PC-9 (cell line): ENCODE data around the gene PRICKLE4. TPM values are rescaled to one million over a fixed set of nuclear protein-coding genes. Genes with fewer than 3 reads are reported as not detected.

Experiments used
- BruUV-seq: library from RNA; stranded (reverse); fragments of 400-500 nt; replicated peaks from 2 replicates; lab custom pipeline; 2021; lab: Mats Ljungman, UMichigan
- CTCF ChIA-PET: fragments of 300-600 bp; sonication (Branson Sonifier 250); formaldehyde crosslinking; loops from one replicate; lab custom pipeline; 2022; ENCODE audit warnings: antibody characterized with exemption; lab: Charles Lee
- POLR2A ChIA-PET: fragments of 300-600 bp; sonication (Branson Sonifier 250); formaldehyde crosslinking; loops from one replicate; lab custom pipeline; 2022; ENCODE audit warnings: antibody characterized with exemption; ENCODE audit not compliant: unreplicated experiment; lab: Charles Lee
- DNase-seq, 2 experiments: peaks; one replicate each; pipeline versions ENCODE4 v3.0.0 to v3.0.0-alpha.2; 2015 to 2022; ENCODE audit warnings: mixed read lengths in 1 of 2
- H2AFZ ChIP-seq: fragments of 200-600 bp; sonication (generic); 2 replicates; pipeline ENCODE4 v1.8.1; 2017; ENCODE audit warnings: antibody characterized with exemption
- H3F3A ChIP-seq: fragments of 200-600 bp; sonication (generic); 2 replicates; pipeline ENCODE4 v1.8.1; 2017; ENCODE audit warnings: antibody characterized with exemption, mild to moderate bottlenecking, low read depth; ENCODE audit not compliant: insufficient read depth
- H3K27ac ChIP-seq: fragments of 200-600 bp; sonication (generic); 2 replicates; pipeline ENCODE4 v1.6.1; 2016; ENCODE audit warnings: mixed run types
- H3K27me3 ChIP-seq: fragments of 200-600 bp; sonication (generic); 2 replicates; pipeline ENCODE4 v1.6.1; 2016; ENCODE audit warnings: low read depth, mixed run types; ENCODE audit not compliant: insufficient read depth
- H3K36me3 ChIP-seq: fragments of 200-600 bp; sonication (generic); 2 replicates; pipeline ENCODE4 v1.6.1; 2016; ENCODE audit warnings: low read depth, mixed run types
- H3K4me1 ChIP-seq: fragments of 200-600 bp; sonication (generic); replicated peaks from 2 replicates; pipeline ENCODE4 v1.6.1; 2016; ENCODE audit warnings: mixed run types; ENCODE audit not compliant: insufficient read depth
- H3K4me2 ChIP-seq: fragments of 200-600 bp; sonication (generic); 2 replicates; pipeline ENCODE4 v1.6.1; 2017; ENCODE audit warnings: mixed run types
- H3K4me3 ChIP-seq: fragments of 200-600 bp; sonication (generic); 2 replicates; pipeline ENCODE4 v1.6.1; 2016; ENCODE audit warnings: mixed run types
- H3K79me2 ChIP-seq: fragments of 200-600 bp; sonication (generic); 2 replicates; pipeline ENCODE4 v1.6.1; 2017; ENCODE audit warnings: low read depth, mixed run types
- H3K9me2 ChIP-seq: fragments of 200-600 bp; sonication (generic); 2 replicates; pipeline ENCODE4 v1.8.1; 2017; ENCODE audit warnings: mild to moderate bottlenecking; ENCODE audit not compliant: insufficient read depth
- H3K9me3 ChIP-seq: fragments of 200-600 bp; sonication (generic); 2 replicates; pipeline ENCODE4 v1.8.1; 2016; ENCODE audit warnings: low read depth; ENCODE audit not compliant: insufficient read depth
- H4K20me1 ChIP-seq: fragments of 200-600 bp; sonication (generic); 2 replicates; pipeline ENCODE4 v1.8.1; 2017; ENCODE audit not compliant: insufficient read depth
- EZH2 ChIP-seq: fragments of 200-600 bp; sonication (generic); IDR thresholded peaks from 2 replicates; pipeline ENCODE4 v1.8.0; 2017; ENCODE audit warnings: antibody characterized with exemption, low read depth
- intact Hi-C: fragments of 100-400 bp; cut with micrococcal nuclease; formaldehyde crosslinking; loops from one replicate; pipeline ENCODE4 v1.10.0; 2022; ENCODE audit not compliant: unreplicated experiment
- total RNA-seq: library from RNA; stranded (reverse); gene quantifications from 2 replicates; pipeline ENCODE4 v1.2.3, GENCODE V29; 2021
- TF ChIP-seq, protein P1 (sequence below): fragments of 200-600 bp; sonication (generic); conservative IDR thresholded peaks from 2 replicates; pipeline ENCODE4 v1.6.1; 2017; ENCODE audit warnings: mixed run types, antibody characterized with exemption, mild to moderate bottlenecking, moderate library complexity

The PRICKLE4 gene
- total RNA-seq, 1 experiment from 2014 or later, result 9.2 TPM

DNA sequence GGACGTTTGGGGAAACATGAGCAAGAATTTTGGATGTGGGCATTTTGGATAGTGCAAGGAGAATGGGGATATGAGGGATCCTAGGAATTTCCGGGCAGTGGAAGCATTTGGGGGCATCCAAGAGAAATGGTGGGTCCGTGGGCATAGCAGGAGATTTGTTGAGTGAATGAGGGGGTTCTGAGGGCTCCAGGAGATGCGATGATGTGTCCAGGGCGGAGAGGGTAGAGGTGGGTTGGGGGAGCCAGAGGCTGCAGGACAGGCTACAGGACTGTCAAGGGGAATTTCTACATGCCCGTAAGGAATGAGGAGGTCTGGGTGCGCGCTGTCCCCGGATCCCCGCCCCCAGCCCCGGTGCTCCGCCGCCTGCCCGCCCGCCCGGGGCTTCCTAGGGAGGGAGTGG lies 1.2 kb upstream of the PRICKLE4 start:
- H3K4me3 ChIP-seq, result peak overlapping the region; percentile 94
- H3K4me2 ChIP-seq, result peak overlapping the region; percentile 96
- no peak for DNase-seq
- ChIA-PET POLR2A (interaction anchor here (0.6 kb wide), 2 partner anchors 16 to 318 kb away, joined by 3 to 4 read pairs; no protein-coding TSS in a partner anchor), CTCF (interaction anchor here (0.6 to 0.9 kb wide), 4 partner anchors 69 to 1101 kb away, joined by 3 to 8 read pairs (median 4); no protein-coding TSS in a partner anchor)
- peak overlapping the region; percentile 74; the same call in 1 of the 2 replicates for H2AFZ ChIP-seq
- no TSS peak for BruUV-seq
- H3K79me2 ChIP-seq, result no peaks in the 10 kb centered on the region
- no peaks in the 10 kb centered on the region for H3K27me3 ChIP-seq
- TF ChIP-seq EZH2, result no peak
- TF ChIP-seq, protein P1, sequence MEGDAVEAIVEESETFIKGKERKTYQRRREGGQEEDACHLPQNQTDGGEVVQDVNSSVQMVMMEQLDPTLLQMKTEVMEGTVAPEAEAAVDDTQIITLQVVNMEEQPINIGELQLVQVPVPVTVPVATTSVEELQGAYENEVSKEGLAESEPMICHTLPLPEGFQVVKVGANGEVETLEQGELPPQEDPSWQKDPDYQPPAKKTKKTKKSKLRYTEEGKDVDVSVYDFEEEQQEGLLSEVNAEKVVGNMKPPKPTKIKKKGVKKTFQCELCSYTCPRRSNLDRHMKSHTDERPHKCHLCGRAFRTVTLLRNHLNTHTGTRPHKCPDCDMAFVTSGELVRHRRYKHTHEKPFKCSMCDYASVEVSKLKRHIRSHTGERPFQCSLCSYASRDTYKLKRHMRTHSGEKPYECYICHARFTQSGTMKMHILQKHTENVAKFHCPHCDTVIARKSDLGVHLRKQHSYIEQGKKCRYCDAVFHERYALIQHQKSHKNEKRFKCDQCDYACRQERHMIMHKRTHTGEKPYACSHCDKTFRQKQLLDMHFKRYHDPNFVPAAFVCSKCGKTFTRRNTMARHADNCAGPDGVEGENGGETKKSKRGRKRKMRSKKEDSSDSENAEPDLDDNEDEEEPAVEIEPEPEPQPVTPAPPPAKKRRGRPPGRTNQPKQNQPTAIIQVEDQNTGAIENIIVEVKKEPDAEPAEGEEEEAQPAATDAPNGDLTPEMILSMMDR, result no peak
- intact Hi-C loops, result no loop called here
- H3K9me3 ChIP-seq, result no peaks in the 10 kb centered on the region
- H4K20me1 ChIP-seq, result no peaks in the 10 kb centered on the region
- H3F3A ChIP-seq, result peaks cover 26% of the 10 kb centered on the region
- H3K27ac ChIP-seq, result no peak overlapping the region
- H3K36me3 ChIP-seq, result no peaks in the 10 kb centered on the region
- H3K9me2 ChIP-seq, result no peaks in the 10 kb centered on the region
- peaks cover 27% of the 10 kb centered on the region for H3K4me1 ChIP-seq

DNA sequence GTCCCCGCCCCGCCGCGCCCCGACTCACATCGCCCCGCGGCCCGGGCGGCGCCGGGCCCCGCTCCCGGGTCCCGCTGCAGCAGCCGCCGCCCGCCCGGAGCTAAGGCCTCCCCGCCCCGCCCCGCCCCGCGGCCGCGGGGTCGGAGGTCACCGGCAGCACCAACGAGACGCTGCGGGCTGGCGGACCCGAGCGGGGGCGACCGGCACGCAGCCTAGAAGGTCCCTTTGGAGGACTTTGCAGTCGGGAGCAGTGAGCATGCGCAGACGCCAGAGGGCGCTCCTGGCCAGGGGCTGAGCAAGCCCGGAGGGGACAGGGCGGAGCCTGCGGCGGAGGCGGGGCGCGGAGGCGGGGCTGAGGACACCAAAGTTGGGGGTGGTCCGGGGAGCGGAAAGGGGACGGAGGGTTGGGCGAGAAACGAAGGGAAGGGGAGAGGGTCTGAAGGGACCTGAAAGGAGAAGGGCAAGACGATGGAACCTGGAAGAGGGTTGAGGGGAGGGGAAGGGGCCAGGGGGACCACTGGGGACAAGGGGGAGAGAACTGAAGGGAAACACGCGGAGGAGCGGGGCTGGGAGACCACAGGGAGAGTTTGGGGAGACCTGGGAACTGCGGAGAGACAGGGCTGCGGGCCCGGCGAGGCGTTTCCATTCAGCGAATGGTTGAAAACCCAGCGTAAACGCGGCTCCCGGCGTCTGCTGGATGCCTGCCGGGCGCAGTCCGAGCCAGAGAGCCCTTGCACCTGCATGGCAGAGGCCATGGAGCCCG lies 613 bp upstream of the PRICKLE4 start, which contains the start of gene FRS3:
Gene FRS3, minus strand, starts transcription at position 113 of the 763 bp plus-strand sequence. CDS start 2,913 bp downstream, outside the sequence.
- peaks cover 34% of the 10 kb centered on the region for H3K4me1 ChIP-seq
- H3K4me2 ChIP-seq, result peak within 1 kb of the TSS; percentile 98
- peaks cover 33% of the 10 kb centered on the region for H3F3A ChIP-seq
- no peaks in the 10 kb centered on the region for H3K9me2 ChIP-seq
- no peaks in the 10 kb centered on the region for H3K79me2 ChIP-seq
- H4K20me1 ChIP-seq, result no peaks in the 10 kb centered on the region
- no peaks in the 10 kb centered on the region for H3K36me3 ChIP-seq
- H2AFZ ChIP-seq, result peak within 1 kb of the TSS; percentile 95
- no peaks in the 10 kb centered on the region for H3K9me3 ChIP-seq
- BruUV-seq, result no TSS peak
- DNase-seq, result peak; percentile 79 to 97
- H3K27ac ChIP-seq, result peak within 1 kb of the TSS; percentile 43; the same call in 1 of the 2 replicates
- peak within 1 kb of the TSS; percentile 94 for H3K4me3 ChIP-seq
- no peaks in the 10 kb centered on the region for H3K27me3 ChIP-seq
- TF ChIP-seq, protein P1, result peak; percentile 88
- TF ChIP-seq EZH2, result no peak
- intact Hi-C loops, result loop anchor here (1.0 to 10.0 kb wide), 6 partner anchors 157 to 1097 kb away; partner anchors contain the start of genes PRPH2 and RPL7L1
- POLR2A ChIA-PET, result interaction anchor here (0.6 kb wide), 2 partner anchors 17 to 318 kb away, joined by 3 to 4 read pairs; no protein-coding TSS in a partner anchor
- CTCF ChIA-PET, result interaction anchor here (0.6 to 0.9 kb wide), 4 partner anchors 70 to 1100 kb away, joined by 3 to 8 read pairs (median 4); no protein-coding TSS in a partner anchor

DNA sequence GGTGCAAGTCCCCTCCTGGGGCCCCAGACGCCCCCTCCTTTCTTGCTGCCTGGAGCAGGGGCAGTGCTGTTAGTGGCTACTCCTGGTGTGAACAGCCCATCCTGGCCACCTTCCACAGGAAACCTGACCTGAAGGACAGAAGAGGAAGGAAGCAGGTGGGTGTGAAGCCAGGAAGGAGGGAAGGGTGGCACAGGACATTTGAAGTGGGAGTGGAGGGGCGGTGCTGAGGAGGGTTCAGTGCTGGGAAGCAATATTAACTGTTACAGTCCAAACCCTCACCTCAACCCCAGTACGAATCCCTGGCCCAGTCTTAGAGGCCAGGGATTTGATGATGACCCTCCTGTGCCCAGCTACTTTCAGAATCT lies 766 bp downstream of the PRICKLE4 start:
- H2AFZ ChIP-seq, result peak overlapping the region; percentile 74

More for the DNA sequence above, 766 bp downstream of the PRICKLE4 start:
- Histone ChIP-seq H3K36me3 (no peaks in the 10 kb centered on the region), H3K9me2 (no peaks in the 10 kb centered on the region), H3K9me3 (no peaks in the 10 kb centered on the region), H3K27ac (peak overlapping the region; percentile 37; the same call in 1 of the 2 replicates), H3K4me3 (peak overlapping the region; percentile 94), H3K79me2 (no peaks in the 10 kb centered on the region), H3K27me3 (no peaks in the 10 kb centered on the region), H3K4me1 (peaks cover 46% of the 10 kb centered on the region), H4K20me1 (no peaks in the 10 kb centered on the region), H3K4me2 (peak overlapping the region; percentile 98), H3F3A (peaks cover 41% of the 10 kb centered on the region)
- DNase-seq, result no peak
- POLR2A ChIA-PET, result interaction anchor here (0.6 kb wide), 1 partner anchor 781 kb away, joined by 3 read pairs; no protein-coding TSS in a partner anchor
- intact Hi-C loops, result loop anchor here (2.0 to 10.0 kb wide), 4 partner anchors 156 to 1096 kb away; partner anchors contain the start of genes PRPH2 and RPL7L1
- CTCF ChIA-PET, result interaction anchor here (0.5 to 0.6 kb wide), 3 partner anchors 72 to 263 kb away, joined by 3 to 16 read pairs (median 8); no protein-coding TSS in a partner anchor
- BruUV-seq, result TSS peak; percentile 14
- TF ChIP-seq EZH2, result no peak
- TF ChIP-seq, protein P1, result no peak
